HCT116 (cell line): ENCODE measurements around the gene MOB2. TPM values are rescaled to one million over a fixed set of nuclear protein-coding genes. Genes with fewer than 3 reads are reported as not detected.

Experiments
- ATAC-seq: fragments of 200-7000 bp; cut with Tn5 transposase; 2 replicates; pipeline ENCODE4 v1.9.1; 2020; ENCODE audit warnings: mild to moderate bottlenecking, moderate library complexity
- BruUV-seq: library from RNA; stranded (reverse); fragments of 400-500 nt; replicated peaks from 2 replicates; lab custom pipeline; 2021; lab: Mats Ljungman, UMichigan
- CTCF ChIA-PET: fragments of 300-600 bp; sonication (Branson Sonifier 250); formaldehyde crosslinking; loops from one replicate; lab custom pipeline; 2021; ENCODE audit warnings: antibody characterized with exemption; lab: Charles Lee
- POLR2A ChIA-PET: fragments of 300-600, 350-600 bp; sonication (Branson Sonifier 250); formaldehyde crosslinking; loops from one replicate; lab custom pipeline; 2021; ENCODE audit warnings: antibody characterized with exemption; lab: Charles Lee
- RAD21 ChIA-PET, 2 experiments: fragments of 300-600 bp; sonication (Branson Sonifier 250); formaldehyde crosslinking; loops; one replicate each; lab custom pipeline; 2023; ENCODE audit warnings: low total read pairs in 2 of 2; ENCODE audit not compliant: uncharacterized antibody in 2 of 2, unreplicated experiment in 2 of 2, low non-redundant PET in 1 of 2; lab: Charles Lee
- DNase-seq: peaks from one replicate; pipeline ENCODE4 v3.0.0-alpha.2; 2010; ENCODE audit warnings: low read depth, low spot score
- H2AFZ ChIP-seq: fragments of 200-600 bp; shearing (Covaris generic), sonication (generic); 2 replicates; pipeline ENCODE4 v1.6.1; 2017; ENCODE audit warnings: low read depth, mixed run types, mixed read lengths, antibody characterized with exemption, low read length; ENCODE audit not compliant: poor library complexity, severe bottlenecking
- H3K27ac ChIP-seq: 2 replicates; pipeline ENCODE4 v1.5.1; 2012; ENCODE audit warnings: low read depth, low read length
- H3K27me3 ChIP-seq: fragments of 200-600 bp; sonication (generic); 2 replicates; pipeline ENCODE4 v1.6.1; 2016; ENCODE audit warnings: mixed run types, low read length, mixed read lengths; ENCODE audit not compliant: insufficient read depth
- H3K36me3 ChIP-seq, 2 experiments: fragments of 200-500 bp in 1 of 2; fragments of 200-600 bp in 1 of 2; sonication (Bioruptor generic) in 1 of 2; sonication (generic) in 1 of 2; 2 replicates each; pipeline versions ENCODE4 v1.5.1 to v1.6.1; 2014 to 2016; ENCODE audit warnings: low read length in 2 of 2, inconsistent platforms in 1 of 2, mixed read lengths in 1 of 2, mixed run types in 1 of 2; ENCODE audit not compliant: insufficient read depth in 2 of 2, control insufficient read depth in 1 of 2
- H3K4me1 ChIP-seq, 2 experiments: fragments of 200-600 bp in 1 of 2; sonication (generic) in 1 of 2; 2 replicates each; pipeline versions ENCODE4 v1.5.1 to v1.6.1; 2012 to 2017; ENCODE audit warnings: low read length in 2 of 2, inconsistent platforms in 1 of 2, mild to moderate bottlenecking in 1 of 2, mixed read lengths in 1 of 2, mixed run types in 1 of 2, moderate library complexity in 1 of 2; ENCODE audit not compliant: insufficient read depth in 2 of 2, control insufficient read depth in 1 of 2
- H3K4me2 ChIP-seq: fragments of 200-600 bp; sonication (generic); 2 replicates; pipeline ENCODE4 v1.6.1; 2017; ENCODE audit warnings: mixed run types, low read length, mixed read lengths
- H3K4me3 ChIP-seq, 2 experiments: fragments of 200-600 bp in 1 of 2; sonication (generic) in 1 of 2; replicated peaks in 1 of 2; 2 replicates each; pipeline ENCODE4 v1.5.1; 2011 to 2016; ENCODE audit warnings: low read length in 2 of 2, control low read depth in 1 of 2, low read depth in 1 of 2, mild to moderate bottlenecking in 1 of 2, mixed read lengths in 1 of 2, mixed run types in 1 of 2
- H3K79me2 ChIP-seq: fragments of 200-600 bp; sonication (generic); 2 replicates; pipeline ENCODE4 v1.6.1; 2017; ENCODE audit warnings: mild to moderate bottlenecking, mixed run types, low read length, moderate library complexity, mixed read lengths; ENCODE audit not compliant: insufficient read depth
- H3K9ac ChIP-seq: fragments of 200-600 bp; sonication (generic); 2 replicates; pipeline ENCODE4 v1.6.1; 2016; ENCODE audit warnings: low read length, mixed read lengths
- H3K9me2 ChIP-seq: fragments of 200-600 bp; sonication (generic), shearing (Covaris generic); 2 replicates; pipeline ENCODE4 v1.6.1; 2017; ENCODE audit warnings: mixed run types, mild to moderate bottlenecking, moderate library complexity; ENCODE audit not compliant: insufficient read depth
- H3K9me3 ChIP-seq, 2 experiments: fragments of 200-500 bp in 1 of 2; fragments of 200-600 bp in 1 of 2; sonication (Bioruptor generic) in 1 of 2; sonication (generic) in 1 of 2; 2 replicates each; pipeline ENCODE4 v1.6.1; 2014 to 2017; ENCODE audit warnings: low read length in 2 of 2, mixed read lengths in 2 of 2, inconsistent platforms in 1 of 2, low read depth in 1 of 2, mild to moderate bottlenecking in 1 of 2, mixed run types in 1 of 2, moderate library complexity in 1 of 2; ENCODE audit not compliant: control insufficient read depth in 1 of 2, insufficient read depth in 1 of 2
- H4K20me1 ChIP-seq: fragments of 200-600 bp; sonication (generic), shearing (Covaris generic); 2 replicates; pipeline ENCODE4 v1.6.1; 2017; ENCODE audit warnings: mixed run types, mild to moderate bottlenecking, moderate library complexity; ENCODE audit not compliant: insufficient read depth
- ATF3 ChIP-seq: IDR thresholded peaks from 2 replicates; pipeline ENCODE4 v1.6.1; 2012
- CBX3 ChIP-seq: IDR thresholded peaks from 2 replicates; pipeline ENCODE4 v1.6.1; 2012; ENCODE audit warnings: low read depth
- CEBPB ChIP-seq: IDR thresholded peaks from 2 replicates; pipeline ENCODE4 v1.6.1; 2012; ENCODE audit warnings: low read depth
- EGR1 ChIP-seq: IDR thresholded peaks from 2 replicates; pipeline ENCODE4 v1.6.1; 2012; ENCODE audit warnings: low read depth
- ELF1 ChIP-seq: IDR thresholded peaks from 2 replicates; pipeline ENCODE4 v1.6.1; 2012; ENCODE audit warnings: low read depth, borderline replicate concordance
- EZH2 ChIP-seq: fragments of 200-600 bp; sonication (generic); IDR thresholded peaks from 2 replicates; pipeline ENCODE4 v1.6.1; 2017; ENCODE audit warnings: antibody characterized with exemption, mixed run types
- EZH2phosphoT487 ChIP-seq: fragments of 200-600 bp; IDR thresholded peaks from 2 replicates; pipeline ENCODE4 v1.6.1; 2018; ENCODE audit warnings: antibody characterized with exemption, borderline replicate concordance
- FOSL1 ChIP-seq: IDR thresholded peaks from 2 replicates; pipeline ENCODE4 v1.6.1; 2012; ENCODE audit warnings: low read depth
- JUND ChIP-seq: IDR thresholded peaks from 2 replicates; pipeline ENCODE4 v1.6.1; 2012
- POLR2A ChIP-seq: IDR thresholded peaks from 2 replicates; pipeline ENCODE4 v1.7.0; 2011; ENCODE audit warnings: borderline replicate concordance; ENCODE audit not compliant: insufficient read depth, insufficient read length; ENCODE audit errors: extremely low read depth
- RAD21 ChIP-seq: IDR thresholded peaks from 2 replicates; pipeline ENCODE4 v1.6.1; 2012; ENCODE audit warnings: low read depth, mild to moderate bottlenecking
- REST ChIP-seq: IDR thresholded peaks from 2 replicates; pipeline ENCODE4 v1.6.1; 2012; ENCODE audit warnings: low read depth
- SP1 ChIP-seq: IDR thresholded peaks from 2 replicates; pipeline ENCODE4 v1.6.1; 2012; ENCODE audit warnings: low read depth
- SRF ChIP-seq: IDR thresholded peaks from 2 replicates; pipeline ENCODE4 v1.6.1; 2012; ENCODE audit warnings: low read depth
- TCF7L2 ChIP-seq: IDR thresholded peaks from 2 replicates; pipeline ENCODE4 v1.7.0; 2011; ENCODE audit warnings: borderline replicate concordance, inconsistent platforms; ENCODE audit not compliant: insufficient read depth, insufficient read length; ENCODE audit errors: extremely low read depth
- YY1 ChIP-seq: IDR thresholded peaks from 2 replicates; pipeline ENCODE4 v1.6.1; 2011; ENCODE audit warnings: low read length, low read depth, moderate library complexity, mild to moderate bottlenecking; ENCODE audit not compliant: insufficient replicate concordance; ENCODE audit errors: extremely low read depth
- intact Hi-C: fragments of 100-400 bp; cut with micrococcal nuclease; formaldehyde crosslinking; loops from 2 replicates; pipeline ENCODE4 v1.10.0; 2022
- total RNA-seq: library from RNA; stranded (reverse); gene quantifications from one replicate; pipeline ENCODE4 v1.2.1, GENCODE V29; 2021; ENCODE audit not compliant: unreplicated experiment
- TF ChIP-seq, protein P1 (sequence below): IDR thresholded peaks from 2 replicates; pipeline ENCODE4 v1.6.1; 2011; ENCODE audit warnings: mild to moderate bottlenecking, low read length, moderate library complexity; ENCODE audit not compliant: insufficient replicate concordance; ENCODE audit errors: extremely low read depth
- TF ChIP-seq, protein P2 (sequence below): IDR thresholded peaks from 2 replicates; pipeline ENCODE4 v1.6.1; 2012
- TF ChIP-seq, protein P3 (sequence below), 3 experiments: fragments of 200-600 bp in 1 of 3; sonication (generic) in 1 of 3; IDR thresholded peaks in 2 of 3; conservative IDR thresholded peaks in 1 of 3; 2 replicates each; pipeline ENCODE4 v1.5.1; 2012 to 2017; ENCODE audit warnings: low read depth in 2 of 3, low read length in 2 of 3, antibody characterized with exemption in 1 of 3, borderline replicate concordance in 1 of 3, control low read depth in 1 of 3, mild to moderate bottlenecking in 1 of 3, mixed read lengths in 1 of 3, mixed run types in 1 of 3, moderate library complexity in 1 of 3; ENCODE audit not compliant: insufficient read depth in 1 of 3

MOB2 gene
- total RNA-seq, 1 experiment from 2014 or later, result 25.7 TPM

GRCh38 chr11:1498262-1498661 is 11.7 kb upstream of the MOB2 start:
- H3K9me3 ChIP-seq, result peaks cover 0 to 8% of the 10 kb centered on the region in 2 experiments; a peak in 1 of 4 replicates
- DNase-seq, result no peak
- no peaks in the 10 kb centered on the region for H3K36me3 ChIP-seq
- intact Hi-C loops, result no loop called here
- no peak overlapping the region for H2AFZ ChIP-seq
- RAD21 ChIA-PET, result no interaction called here
- no peak overlapping the region for H3K9ac ChIP-seq
- no peak overlapping the region for H3K4me3 ChIP-seq
- peaks cover 42% of the 10 kb centered on the region for H3K79me2 ChIP-seq
- TF ChIP-seq, protein P1, sequence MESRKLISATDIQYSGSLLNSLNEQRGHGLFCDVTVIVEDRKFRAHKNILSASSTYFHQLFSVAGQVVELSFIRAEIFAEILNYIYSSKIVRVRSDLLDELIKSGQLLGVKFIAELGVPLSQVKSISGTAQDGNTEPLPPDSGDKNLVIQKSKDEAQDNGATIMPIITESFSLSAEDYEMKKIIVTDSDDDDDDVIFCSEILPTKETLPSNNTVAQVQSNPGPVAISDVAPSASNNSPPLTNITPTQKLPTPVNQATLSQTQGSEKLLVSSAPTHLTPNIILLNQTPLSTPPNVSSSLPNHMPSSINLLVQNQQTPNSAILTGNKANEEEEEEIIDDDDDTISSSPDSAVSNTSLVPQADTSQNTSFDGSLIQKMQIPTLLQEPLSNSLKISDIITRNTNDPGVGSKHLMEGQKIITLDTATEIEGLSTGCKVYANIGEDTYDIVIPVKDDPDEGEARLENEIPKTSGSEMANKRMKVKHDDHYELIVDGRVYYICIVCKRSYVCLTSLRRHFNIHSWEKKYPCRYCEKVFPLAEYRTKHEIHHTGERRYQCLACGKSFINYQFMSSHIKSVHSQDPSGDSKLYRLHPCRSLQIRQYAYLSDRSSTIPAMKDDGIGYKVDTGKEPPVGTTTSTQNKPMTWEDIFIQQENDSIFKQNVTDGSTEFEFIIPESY, result no peak
- TF ChIP-seq, protein P2, sequence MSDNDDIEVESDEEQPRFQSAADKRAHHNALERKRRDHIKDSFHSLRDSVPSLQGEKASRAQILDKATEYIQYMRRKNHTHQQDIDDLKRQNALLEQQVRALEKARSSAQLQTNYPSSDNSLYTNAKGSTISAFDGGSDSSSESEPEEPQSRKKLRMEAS, result no peak
- TF ChIP-seq TCF7L2, result no peak
- TF ChIP-seq EZH2phosphoT487, result no peak
- TF ChIP-seq ATF3, result no peak
- no peak for TF ChIP-seq EZH2
- TF ChIP-seq RAD21, result no peak
- no peak for TF ChIP-seq SRF
- TF ChIP-seq SP1, result no peak
- TF ChIP-seq CBX3, result no peak
- no peak for TF ChIP-seq ELF1
- TF ChIP-seq CEBPB, result no peak
- no peak for TF ChIP-seq POLR2A
- TF ChIP-seq, protein P3, sequence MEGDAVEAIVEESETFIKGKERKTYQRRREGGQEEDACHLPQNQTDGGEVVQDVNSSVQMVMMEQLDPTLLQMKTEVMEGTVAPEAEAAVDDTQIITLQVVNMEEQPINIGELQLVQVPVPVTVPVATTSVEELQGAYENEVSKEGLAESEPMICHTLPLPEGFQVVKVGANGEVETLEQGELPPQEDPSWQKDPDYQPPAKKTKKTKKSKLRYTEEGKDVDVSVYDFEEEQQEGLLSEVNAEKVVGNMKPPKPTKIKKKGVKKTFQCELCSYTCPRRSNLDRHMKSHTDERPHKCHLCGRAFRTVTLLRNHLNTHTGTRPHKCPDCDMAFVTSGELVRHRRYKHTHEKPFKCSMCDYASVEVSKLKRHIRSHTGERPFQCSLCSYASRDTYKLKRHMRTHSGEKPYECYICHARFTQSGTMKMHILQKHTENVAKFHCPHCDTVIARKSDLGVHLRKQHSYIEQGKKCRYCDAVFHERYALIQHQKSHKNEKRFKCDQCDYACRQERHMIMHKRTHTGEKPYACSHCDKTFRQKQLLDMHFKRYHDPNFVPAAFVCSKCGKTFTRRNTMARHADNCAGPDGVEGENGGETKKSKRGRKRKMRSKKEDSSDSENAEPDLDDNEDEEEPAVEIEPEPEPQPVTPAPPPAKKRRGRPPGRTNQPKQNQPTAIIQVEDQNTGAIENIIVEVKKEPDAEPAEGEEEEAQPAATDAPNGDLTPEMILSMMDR (IDR thresholded peaks at IDR 0.05 in 2 of 3, conservative IDR thresholded peaks at IDR 0.05 in 1 of 3; ENCODE audit: borderline replicate concordance in 1 of 3, insufficient read depth in 1 of 3, low read depth in 2 of 3, low read length in 2 of 3), result no peak
- TF ChIP-seq JUND, result no peak
- TF ChIP-seq YY1, result no peak
- TF ChIP-seq EGR1, result no peak
- TF ChIP-seq REST, result no peak
- TF ChIP-seq FOSL1, result no peak
- H3K4me1 ChIP-seq, result no peaks in the 10 kb centered on the region
- CTCF ChIA-PET, result no interaction called here
- ATAC-seq, result no peak
- H3K9me2 ChIP-seq, result no peaks in the 10 kb centered on the region
- POLR2A ChIA-PET, result no interaction called here
- H3K27me3 ChIP-seq, result no peaks in the 10 kb centered on the region
- peaks cover 4% of the 10 kb centered on the region; the same call in 1 of the 2 replicates for H4K20me1 ChIP-seq
- BruUV-seq, result no TSS peak
- H3K4me2 ChIP-seq, result no peak overlapping the region
- no peak overlapping the region for H3K27ac ChIP-seq
